Measurements from ENCODE around the gene SNCB. TPM values are rescaled to one million over a fixed set of nuclear protein-coding genes. Genes with fewer than 3 reads are reported as not detected.

The SNCB gene
- total RNA-seq, 4 donors from 2014 or later, result not detected

DNA sequence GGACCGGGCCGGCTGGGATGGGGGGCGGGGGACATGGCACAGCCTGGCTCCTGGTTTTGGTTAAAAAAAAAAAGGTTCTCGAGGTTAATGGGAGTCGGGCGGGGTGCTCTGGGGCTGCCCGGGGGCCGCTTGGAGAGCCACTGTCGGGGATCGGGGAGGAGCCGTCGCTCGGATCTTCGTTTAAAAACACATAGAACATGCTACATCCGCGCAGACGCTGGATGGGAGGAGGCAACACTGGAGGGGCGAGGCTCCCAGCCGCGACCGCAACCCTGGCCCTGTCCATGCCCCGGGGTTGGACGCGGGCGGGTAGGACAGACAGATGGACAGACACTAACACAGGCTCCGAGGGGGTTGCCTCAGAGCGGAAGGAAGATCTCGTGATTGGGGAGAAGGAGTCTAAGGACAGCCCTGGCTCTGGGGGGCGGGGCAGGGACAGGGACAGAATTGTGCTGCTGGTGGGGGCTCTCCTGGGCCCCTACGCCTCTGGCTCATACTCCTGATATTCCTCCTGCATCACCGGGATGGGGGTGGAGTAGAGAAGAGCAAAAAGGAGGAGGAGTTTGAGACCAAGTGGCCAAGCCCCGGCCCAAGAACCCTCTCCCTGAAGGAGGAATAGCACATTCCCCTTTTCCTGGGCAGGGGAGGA, 9.9 kb downstream of the SNCB start:
- TF ChIP-seq, protein P1, sequence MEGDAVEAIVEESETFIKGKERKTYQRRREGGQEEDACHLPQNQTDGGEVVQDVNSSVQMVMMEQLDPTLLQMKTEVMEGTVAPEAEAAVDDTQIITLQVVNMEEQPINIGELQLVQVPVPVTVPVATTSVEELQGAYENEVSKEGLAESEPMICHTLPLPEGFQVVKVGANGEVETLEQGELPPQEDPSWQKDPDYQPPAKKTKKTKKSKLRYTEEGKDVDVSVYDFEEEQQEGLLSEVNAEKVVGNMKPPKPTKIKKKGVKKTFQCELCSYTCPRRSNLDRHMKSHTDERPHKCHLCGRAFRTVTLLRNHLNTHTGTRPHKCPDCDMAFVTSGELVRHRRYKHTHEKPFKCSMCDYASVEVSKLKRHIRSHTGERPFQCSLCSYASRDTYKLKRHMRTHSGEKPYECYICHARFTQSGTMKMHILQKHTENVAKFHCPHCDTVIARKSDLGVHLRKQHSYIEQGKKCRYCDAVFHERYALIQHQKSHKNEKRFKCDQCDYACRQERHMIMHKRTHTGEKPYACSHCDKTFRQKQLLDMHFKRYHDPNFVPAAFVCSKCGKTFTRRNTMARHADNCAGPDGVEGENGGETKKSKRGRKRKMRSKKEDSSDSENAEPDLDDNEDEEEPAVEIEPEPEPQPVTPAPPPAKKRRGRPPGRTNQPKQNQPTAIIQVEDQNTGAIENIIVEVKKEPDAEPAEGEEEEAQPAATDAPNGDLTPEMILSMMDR (IDR thresholded peaks at IDR 0.05), result no peak
- TF ChIP-seq POLR2A (IDR thresholded peaks at IDR 0.05) (no peak), POLR2AphosphoS5 (IDR thresholded peaks at IDR 0.05) (no peak), EP300 (IDR thresholded peaks at IDR 0.05; ENCODE audit: low read depth) (no peak)
- peaks cover 93% of the 10 kb centered on the region for H3K27me3 ChIP-seq
- peaks cover 6 to 20% (median 14%) of the 10 kb centered on the region in 4 donors for H3K4me1 ChIP-seq
- intact Hi-C loops (cut with DNase I; ENCODE audit: low total_unique reads), result no loop called here
- peak overlapping the region in 1 of 4 donors; percentile 17 for H3K4me3 ChIP-seq
- in situ Hi-C loops (cut with MboI; ENCODE audit: low pct_ligation_motif_present in 1 of 4, low pct_unique_long_range_greater_than_20kb in 1 of 4, low sequenced_read_pairs in 3 of 4), result no loop called here
- no peaks in the 10 kb centered on the region for H3K36me3 ChIP-seq
- H3K27ac ChIP-seq, result no peak overlapping the region
- no peak for DNase-seq
- 4 to 17% methylated on average over 15 to 32 of the region's 32 CpGs for WGBS, 2 donors (ENCODE audit: low coverage in 1 of 2)
- no peaks in the 10 kb centered on the region for H3K9me3 ChIP-seq

DNA sequence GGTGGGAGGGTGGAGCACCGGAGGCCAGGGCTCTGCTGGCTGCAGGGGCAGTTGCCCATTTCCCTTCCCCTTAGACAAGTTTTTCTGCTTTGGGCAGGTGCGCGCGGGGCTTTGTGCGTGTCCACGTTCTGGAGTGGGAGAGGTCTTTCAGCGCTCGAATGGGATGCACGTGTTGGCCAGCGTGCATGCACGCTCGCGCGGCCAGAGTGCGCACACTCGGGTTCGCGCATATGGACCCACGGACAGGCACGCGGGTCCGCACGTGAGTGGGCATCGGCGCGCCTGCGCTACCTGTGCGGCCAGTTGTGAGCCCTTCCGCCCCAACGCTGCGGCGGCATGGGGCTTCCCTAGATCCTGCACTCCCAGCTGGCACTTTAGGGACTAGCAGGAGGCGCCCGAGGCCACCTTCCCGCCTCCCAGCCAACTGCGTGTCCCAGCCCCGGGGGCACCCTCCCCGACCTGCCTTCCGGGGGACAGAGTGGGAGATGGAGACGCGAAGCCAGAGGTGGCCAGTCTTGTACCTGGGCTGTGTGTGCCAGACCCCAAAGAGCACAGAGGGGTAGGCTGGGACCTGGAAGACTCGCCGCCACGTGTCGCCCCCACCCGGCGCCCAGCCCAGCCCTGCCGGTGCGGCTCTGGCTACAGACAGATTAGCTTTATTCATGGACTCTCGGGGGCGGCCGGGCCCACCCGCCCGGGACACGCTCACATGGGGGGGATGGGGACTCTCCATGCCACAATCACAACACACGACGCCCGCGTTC, 10.6 kb downstream of the SNCB start:
- intact Hi-C loops (cut with DNase I; ENCODE audit: low total_unique reads) (no loop called here), in situ Hi-C loops (cut with MboI; ENCODE audit: low pct_ligation_motif_present in 1 of 4, low pct_unique_long_range_greater_than_20kb in 1 of 4, low sequenced_read_pairs in 3 of 4) (no loop called here)
- TF ChIP-seq POLR2AphosphoS5 (IDR thresholded peaks at IDR 0.05) (no peak), POLR2A (IDR thresholded peaks at IDR 0.05) (no peak), EP300 (IDR thresholded peaks at IDR 0.05; ENCODE audit: low read depth) (no peak)
- TF ChIP-seq, protein P1 (IDR thresholded peaks at IDR 0.05), result no peak
- Histone ChIP-seq H3K27me3 (peaks cover 93% of the 10 kb centered on the region), H3K9me3 (no peaks in the 10 kb centered on the region), H3K36me3 (no peaks in the 10 kb centered on the region), H3K4me1 (peaks cover 6 to 20% (median 14%) of the 10 kb centered on the region in 4 donors), H3K4me3 (peak overlapping the region in 1 of 4 donors; percentile 4), H3K27ac (no peak overlapping the region)
- no peak for DNase-seq
- 41% methylated on average over 41 of the region's 59 CpGs; no CpG with 5 or more reads in 1 of the 2 donors for WGBS, 2 donors (ENCODE audit: low coverage in 1 of 2)

DNA sequence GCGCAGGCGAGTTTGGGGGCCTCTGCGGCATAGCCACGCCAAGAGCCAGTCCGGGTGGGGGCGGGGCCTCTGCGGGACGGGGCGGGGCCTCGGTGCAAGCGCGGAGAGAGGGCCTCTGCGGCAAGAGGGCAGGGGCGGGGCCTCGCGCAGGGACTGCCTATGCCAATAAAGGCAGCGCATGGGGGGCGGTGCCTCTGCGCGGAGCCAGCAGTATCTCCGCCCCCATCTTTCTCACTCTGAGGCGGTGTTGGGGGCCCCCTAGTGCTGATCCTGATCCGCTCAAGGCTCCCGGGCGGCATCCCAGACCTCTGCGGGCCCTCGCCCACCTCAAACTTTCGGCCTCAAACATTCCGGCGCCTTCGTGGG, 11.1 kb downstream of the SNCB start:
- in situ Hi-C loops (cut with MboI; ENCODE audit: low pct_ligation_motif_present in 1 of 4, low pct_unique_long_range_greater_than_20kb in 1 of 4, low sequenced_read_pairs in 3 of 4), result no loop called here

DNA sequence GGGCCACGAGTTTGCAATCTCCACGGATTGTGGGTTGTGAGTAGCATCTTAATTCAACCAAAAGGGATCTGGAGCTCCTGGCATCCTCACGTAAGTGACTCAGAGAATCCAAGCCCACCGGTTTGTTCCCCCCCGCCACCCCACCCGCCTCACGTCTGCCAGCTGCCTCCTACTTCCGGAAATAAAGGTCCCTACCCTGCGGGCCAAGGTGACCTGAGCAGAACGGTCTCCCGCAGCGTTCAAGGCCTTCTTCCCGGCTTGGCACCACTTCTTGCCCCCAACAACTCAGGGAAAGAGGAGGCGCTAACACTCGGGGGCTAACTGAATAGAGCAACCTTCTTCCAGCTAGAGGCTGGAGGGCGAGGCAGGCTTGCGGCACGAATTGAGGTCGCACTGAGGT, 11.6 kb downstream of the SNCB start:
- H3K4me1 ChIP-seq, result peaks cover 6 to 20% (median 14%) of the 10 kb centered on the region in 4 donors
- no peaks in the 10 kb centered on the region for H3K9me3 ChIP-seq
- no peaks in the 10 kb centered on the region for H3K36me3 ChIP-seq
- in situ Hi-C loops (cut with MboI; ENCODE audit: low pct_ligation_motif_present in 1 of 4, low pct_unique_long_range_greater_than_20kb in 1 of 4, low sequenced_read_pairs in 3 of 4), result no loop called here
- 54% methylated on average over 19 of the region's 19 CpGs; no CpG with 5 or more reads in 1 of the 2 donors for WGBS, 2 donors (ENCODE audit: low coverage in 1 of 2)
- no peak overlapping the region for H3K27ac ChIP-seq
- DNase-seq, result no peak
- TF ChIP-seq EP300 (IDR thresholded peaks at IDR 0.05; ENCODE audit: low read depth) (no peak), POLR2AphosphoS5 (IDR thresholded peaks at IDR 0.05) (no peak), POLR2A (IDR thresholded peaks at IDR 0.05) (no peak)
- TF ChIP-seq, protein P1 (IDR thresholded peaks at IDR 0.05), result no peak
- peak overlapping the region in 1 of 4 donors; percentile 4 for H3K4me3 ChIP-seq
- intact Hi-C loops (cut with DNase I; ENCODE audit: low total_unique reads), result no loop called here
- peaks cover 83% of the 10 kb centered on the region for H3K27me3 ChIP-seq

More for the DNA sequence above, 11.1 kb downstream of the SNCB start:
- whole genome bisulfite sequencing, 2 donors (ENCODE audit: low coverage in 1 of 2), result 22% methylated on average over 14 of the region's 31 CpGs; no CpG with 5 or more reads in 1 of the 2 donors
- H3K9me3 ChIP-seq, result no peaks in the 10 kb centered on the region
- peak; percentile 47 for DNase-seq
- intact Hi-C loops (cut with DNase I; ENCODE audit: low total_unique reads), result no loop called here
- H3K36me3 ChIP-seq, result no peaks in the 10 kb centered on the region
- TF ChIP-seq, protein P1 (IDR thresholded peaks at IDR 0.05), result peak in 1 of 5 experiments; percentile 8
- no peak for TF ChIP-seq EP300 (IDR thresholded peaks at IDR 0.05; ENCODE audit: low read depth)
- peak overlapping the region in 1 of 4 donors; percentile 4 for H3K4me3 ChIP-seq
- H3K27ac ChIP-seq, result no peak overlapping the region
- H3K27me3 ChIP-seq, result peaks cover 87% of the 10 kb centered on the region
- peaks cover 6 to 20% (median 14%) of the 10 kb centered on the region in 4 donors for H3K4me1 ChIP-seq
